Hepatocyte (in vitro differentiated cells): ENCODE data around the gene UCP3. TPM values are rescaled to one million over a fixed set of nuclear protein-coding genes. Genes with fewer than 3 reads are reported as not detected.

ENCODE experiments used
- DNase-seq: peaks from one replicate; pipeline ENCODE4 v3.0.0-alpha.2; 2016; ENCODE audit warnings: low spot score
- H2AFZ ChIP-seq: fragments of 200-600 bp; sonication (generic); 2 replicates; pipeline ENCODE4 v1.6.0; 2016; ENCODE audit warnings: antibody characterized with exemption, mild to moderate bottlenecking
- H3K27ac ChIP-seq: fragments of 200-600 bp; sonication (generic); 2 replicates; pipeline ENCODE4 v1.5.1; 2016; ENCODE audit warnings: mild to moderate bottlenecking
- H3K27me3 ChIP-seq: fragments of 200-600 bp; sonication (generic); 2 replicates; pipeline ENCODE4 v1.6.1; 2016
- H3K36me3 ChIP-seq: fragments of 200-600 bp; sonication (generic); replicated peaks from 2 replicates; pipeline ENCODE4 v1.5.1; 2016; ENCODE audit warnings: low read depth; ENCODE audit not compliant: insufficient read depth
- H3K4me1 ChIP-seq: fragments of 200-600 bp; sonication (generic); 2 replicates; pipeline ENCODE4 v1.5.1; 2016; ENCODE audit warnings: mild to moderate bottlenecking, moderate library complexity; ENCODE audit not compliant: insufficient read depth
- H3K4me2 ChIP-seq: fragments of 200-600 bp; sonication (generic); 2 replicates; pipeline ENCODE4 v1.6.0; 2016
- H3K4me3 ChIP-seq: fragments of 200-600 bp; sonication (generic); 2 replicates; pipeline ENCODE4 v1.5.1; 2016; ENCODE audit warnings: mild to moderate bottlenecking
- H3K79me2 ChIP-seq: fragments of 200-600 bp; sonication (generic); 2 replicates; pipeline ENCODE4 v1.6.0; 2017; ENCODE audit warnings: mild to moderate bottlenecking
- H3K9me2 ChIP-seq: fragments of 200-600 bp; sonication (generic); replicated peaks from 2 replicates; pipeline ENCODE4 v1.6.0; 2017; ENCODE audit warnings: mild to moderate bottlenecking; ENCODE audit not compliant: insufficient read depth
- H3K9me3 ChIP-seq: fragments of 200-600 bp; sonication (generic); 2 replicates; pipeline ENCODE4 v1.5.1; 2016; ENCODE audit warnings: low read depth, mild to moderate bottlenecking
- H4K20me1 ChIP-seq: fragments of 200-600 bp; sonication (generic); 2 replicates; pipeline ENCODE4 v1.6.0; 2016; ENCODE audit warnings: mild to moderate bottlenecking; ENCODE audit not compliant: insufficient read depth, poor library complexity, severe bottlenecking
- EZH2 ChIP-seq: fragments of 200-600 bp; sonication (generic); IDR thresholded peaks from 2 replicates; pipeline ENCODE4 v1.6.1; 2016; ENCODE audit warnings: antibody characterized with exemption, mild to moderate bottlenecking, borderline replicate concordance
- EZH2phosphoT487 ChIP-seq: fragments of 200-600 bp; sonication (generic); IDR thresholded peaks from one replicate; pipeline ENCODE4 v1.6.1; 2018; ENCODE audit warnings: antibody characterized with exemption, mild to moderate bottlenecking, low read depth, moderate library complexity; ENCODE audit not compliant: unreplicated experiment, severe bottlenecking
- WGBS: methylation state at CpG from one replicate; pipeline ENCODE4 v1.1.6; 2016; ENCODE audit warnings: low lambda C conversion rate; ENCODE audit errors: missing lambda C conversion rate; 5-methylcytosine and 5-hydroxymethylcytosine counted together
- polyA plus RNA-seq: library from polyadenylated mRNA; unstranded; fragments of >200 nt; fragmentation: Nextera tagmentation; extraction: Ambion mirVana; gene quantifications from 2 replicates; pipeline ENCODE4 v1.2.1, GENCODE V29; 2016
- total RNA-seq: library from RNA; depleted of rRNA; stranded (reverse); fragments of >200 nt; gene quantifications from 2 replicates; pipeline ENCODE4 v1.2.3, GENCODE V29; 2014
- TF ChIP-seq, protein P1 (sequence below): fragments of 200-600 bp; sonication (generic); IDR thresholded peaks from 2 replicates; pipeline ENCODE4 v1.5.1; 2016; ENCODE audit warnings: antibody characterized with exemption, mild to moderate bottlenecking; ENCODE audit not compliant: poor library complexity

UCP3 gene
- total and polyA plus RNA-seq, 2 experiments from 2014 or later = 0.80 TPM; not detected in 1

DNA sequence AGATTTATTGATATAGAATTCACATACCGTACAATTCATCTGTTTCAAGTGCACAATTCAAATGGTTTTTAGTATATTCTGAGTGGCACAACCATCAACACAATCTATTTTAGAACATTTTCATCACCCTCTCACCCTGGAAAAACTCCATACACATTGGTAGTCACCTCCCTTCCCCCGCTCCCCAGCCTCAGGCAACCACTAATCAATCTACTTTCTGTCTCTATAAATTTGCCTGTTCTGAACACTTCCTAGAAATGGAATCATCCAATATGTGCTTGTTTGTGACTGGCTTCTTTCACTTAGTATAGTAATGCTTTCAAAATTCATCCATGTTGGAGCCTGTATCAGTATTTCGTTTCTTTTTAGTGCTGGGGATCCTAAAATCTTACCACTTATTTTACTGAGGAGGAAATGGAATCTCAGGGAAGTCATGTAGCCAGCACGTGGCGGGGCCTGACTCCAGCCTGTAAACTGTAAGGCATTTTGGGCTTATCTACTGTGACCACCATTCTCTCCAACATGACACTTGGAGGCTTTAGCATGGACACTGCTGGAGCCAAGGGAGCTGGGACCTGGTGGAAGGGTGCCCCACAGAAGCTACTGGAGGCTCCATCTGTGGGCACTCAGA is 905 bp upstream of the UCP3 start:
- no peaks in the 10 kb centered on the region for H3K9me2 ChIP-seq
- no peaks in the 10 kb centered on the region for H3K79me2 ChIP-seq
- DNase-seq = no peak
- H3K4me2 ChIP-seq = no peak overlapping the region
- H3K36me3 ChIP-seq = no peaks in the 10 kb centered on the region
- no peaks in the 10 kb centered on the region for H3K4me1 ChIP-seq
- no peak overlapping the region for H3K4me3 ChIP-seq
- H4K20me1 ChIP-seq = no peaks in the 10 kb centered on the region
- TF ChIP-seq, protein P1, sequence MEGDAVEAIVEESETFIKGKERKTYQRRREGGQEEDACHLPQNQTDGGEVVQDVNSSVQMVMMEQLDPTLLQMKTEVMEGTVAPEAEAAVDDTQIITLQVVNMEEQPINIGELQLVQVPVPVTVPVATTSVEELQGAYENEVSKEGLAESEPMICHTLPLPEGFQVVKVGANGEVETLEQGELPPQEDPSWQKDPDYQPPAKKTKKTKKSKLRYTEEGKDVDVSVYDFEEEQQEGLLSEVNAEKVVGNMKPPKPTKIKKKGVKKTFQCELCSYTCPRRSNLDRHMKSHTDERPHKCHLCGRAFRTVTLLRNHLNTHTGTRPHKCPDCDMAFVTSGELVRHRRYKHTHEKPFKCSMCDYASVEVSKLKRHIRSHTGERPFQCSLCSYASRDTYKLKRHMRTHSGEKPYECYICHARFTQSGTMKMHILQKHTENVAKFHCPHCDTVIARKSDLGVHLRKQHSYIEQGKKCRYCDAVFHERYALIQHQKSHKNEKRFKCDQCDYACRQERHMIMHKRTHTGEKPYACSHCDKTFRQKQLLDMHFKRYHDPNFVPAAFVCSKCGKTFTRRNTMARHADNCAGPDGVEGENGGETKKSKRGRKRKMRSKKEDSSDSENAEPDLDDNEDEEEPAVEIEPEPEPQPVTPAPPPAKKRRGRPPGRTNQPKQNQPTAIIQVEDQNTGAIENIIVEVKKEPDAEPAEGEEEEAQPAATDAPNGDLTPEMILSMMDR = no peak
- no peak for TF ChIP-seq EZH2phosphoT487
- no peak for TF ChIP-seq EZH2
- no peak overlapping the region for H3K27ac ChIP-seq
- H2AFZ ChIP-seq = no peak overlapping the region
- no peaks in the 10 kb centered on the region for H3K9me3 ChIP-seq
- H3K27me3 ChIP-seq = no peaks in the 10 kb centered on the region
- WGBS = 86% methylated on average over 5 of the region's 5 CpGs

- no peak for TF ChIP-seq EZH2
- TF ChIP-seq, protein P1 = no peak
- no peak for TF ChIP-seq EZH2phosphoT487
- Histone ChIP-seq H3K27me3 (no peaks in the 10 kb centered on the region), H2AFZ (no peak overlapping the region), H3K4me3 (no peak overlapping the region), H3K27ac (no peak overlapping the region), H3K36me3 (no peaks in the 10 kb centered on the region), H3K4me2 (no peak overlapping the region), H3K4me1 (no peaks in the 10 kb centered on the region), H4K20me1 (no peaks in the 10 kb centered on the region), H3K79me2 (no peaks in the 10 kb centered on the region), H3K9me2 (no peaks in the 10 kb centered on the region), H3K9me3 (no peaks in the 10 kb centered on the region)
- WGBS = 83% methylated on average over 3 of the region's 3 CpGs
- no peak for DNase-seq
Observed at GRCh38 chr11:74009230-74009547, 304 bp upstream of the UCP3 start.

DNA sequence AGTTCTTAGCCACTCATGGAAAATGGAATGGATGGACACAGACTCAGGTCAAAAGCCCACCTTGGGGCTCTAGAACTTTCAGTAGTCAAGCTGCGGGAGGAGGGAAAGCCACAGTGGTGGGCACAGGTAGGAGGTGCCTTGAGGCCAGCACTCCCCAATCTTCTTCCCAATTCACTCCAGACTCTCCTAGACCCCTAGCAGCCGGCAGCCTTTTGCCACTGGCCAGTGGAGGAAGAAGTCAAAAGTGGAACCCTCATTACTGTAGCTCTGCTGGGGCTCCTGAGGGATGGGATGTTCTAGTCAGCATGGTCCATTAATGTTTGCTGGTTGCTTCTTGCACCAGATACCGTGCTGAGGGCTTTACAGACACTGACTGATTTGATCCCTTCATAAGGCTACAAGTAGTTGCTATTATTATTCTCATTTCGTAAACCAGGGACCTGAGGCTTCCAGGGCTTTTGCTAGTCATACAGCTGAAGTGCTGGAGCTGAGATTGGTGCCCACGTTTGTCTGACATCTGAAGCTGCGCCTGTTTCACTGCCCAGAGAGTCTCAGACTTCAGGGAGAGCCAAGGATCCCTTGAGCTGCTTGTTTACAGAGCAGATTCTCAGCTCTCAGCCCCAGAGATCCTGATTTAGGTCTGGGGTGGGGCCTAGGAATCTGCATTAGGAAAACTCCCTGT is 1.1 kb downstream of the UCP3 start:
- Histone ChIP-seq H3K9me2 (no peaks in the 10 kb centered on the region), H3K27me3 (no peaks in the 10 kb centered on the region), H3K36me3 (no peaks in the 10 kb centered on the region), H3K79me2 (no peaks in the 10 kb centered on the region), H3K4me3 (no peak overlapping the region), H3K4me2 (no peak overlapping the region), H3K4me1 (no peaks in the 10 kb centered on the region), H3K27ac (no peak overlapping the region), H2AFZ (no peak overlapping the region), H3K9me3 (no peaks in the 10 kb centered on the region), H4K20me1 (no peaks in the 10 kb centered on the region)
- DNase-seq = no peak
- WGBS = 83% methylated on average over 6 of the region's 6 CpGs
- TF ChIP-seq EZH2 = no peak
- no peak for TF ChIP-seq EZH2phosphoT487
- TF ChIP-seq, protein P1 = no peak
